ENCODE data around the gene CDC25B. TPM values are rescaled to one million over a fixed set of nuclear protein-coding genes. Genes with fewer than 3 reads are reported as not detected.
A peak's percentile ranks its signal among the peaks of the same experiment; 100 is the strongest.

The CDC25B gene
- total and polyA plus RNA-seq, 2 experiments from 2014 or later, result 15.1 to 21.9 TPM

DNA sequence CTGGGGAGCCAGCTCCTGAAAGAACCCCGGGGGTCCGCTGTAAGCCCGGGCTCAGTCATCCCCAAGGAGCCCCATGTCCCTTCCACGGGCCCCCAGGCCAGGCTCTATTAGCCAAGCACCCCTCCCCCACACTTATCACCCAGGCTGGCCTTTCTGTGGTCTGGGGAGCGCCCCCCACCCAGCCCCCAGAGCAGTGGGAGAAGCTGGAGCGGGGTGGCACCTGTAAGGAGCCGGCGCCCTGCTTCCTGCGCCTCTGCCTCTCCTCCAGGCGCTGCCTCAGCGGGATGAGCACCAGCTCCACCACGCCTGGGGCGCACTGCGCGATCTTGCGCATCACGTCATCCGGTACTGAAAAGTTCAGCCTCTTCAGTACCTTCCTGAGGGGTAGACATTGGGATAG lies 17.1 kb upstream of the CDC25B start:
- H3K4me2 ChIP-seq, result no peak overlapping the region
- H2AFZ ChIP-seq, result no peak overlapping the region
- 85% methylated on average over 18 of the region's 18 CpGs for WGBS (ENCODE audit: low lambda C conversion rate, missing lambda C conversion rate)
- no peaks in the 10 kb centered on the region for H4K20me1 ChIP-seq (ENCODE audit: insufficient read depth, poor library complexity, severe bottlenecking)
- no peaks in the 10 kb centered on the region for H3K36me3 ChIP-seq (replicated peaks; ENCODE audit: insufficient read depth, low read depth)
- peaks cover 8% of the 10 kb centered on the region for H3K79me2 ChIP-seq
- no peak overlapping the region for H3K27ac ChIP-seq
- H3K9me2 ChIP-seq (replicated peaks; ENCODE audit: insufficient read depth), result no peaks in the 10 kb centered on the region
- H3K27me3 ChIP-seq, result peaks cover 12% of the 10 kb centered on the region
- no peak for DNase-seq (ENCODE audit: low spot score)
- H3K4me1 ChIP-seq (ENCODE audit: insufficient read depth), result peaks cover 30% of the 10 kb centered on the region
- no peak overlapping the region for H3K4me3 ChIP-seq
- H3K9me3 ChIP-seq (ENCODE audit: low read depth), result no peaks in the 10 kb centered on the region
- TF ChIP-seq EZH2phosphoT487 (IDR thresholded peaks at IDR 0.05; ENCODE audit: low read depth, severe bottlenecking, unreplicated experiment), result no peak
- TF ChIP-seq, protein P1, sequence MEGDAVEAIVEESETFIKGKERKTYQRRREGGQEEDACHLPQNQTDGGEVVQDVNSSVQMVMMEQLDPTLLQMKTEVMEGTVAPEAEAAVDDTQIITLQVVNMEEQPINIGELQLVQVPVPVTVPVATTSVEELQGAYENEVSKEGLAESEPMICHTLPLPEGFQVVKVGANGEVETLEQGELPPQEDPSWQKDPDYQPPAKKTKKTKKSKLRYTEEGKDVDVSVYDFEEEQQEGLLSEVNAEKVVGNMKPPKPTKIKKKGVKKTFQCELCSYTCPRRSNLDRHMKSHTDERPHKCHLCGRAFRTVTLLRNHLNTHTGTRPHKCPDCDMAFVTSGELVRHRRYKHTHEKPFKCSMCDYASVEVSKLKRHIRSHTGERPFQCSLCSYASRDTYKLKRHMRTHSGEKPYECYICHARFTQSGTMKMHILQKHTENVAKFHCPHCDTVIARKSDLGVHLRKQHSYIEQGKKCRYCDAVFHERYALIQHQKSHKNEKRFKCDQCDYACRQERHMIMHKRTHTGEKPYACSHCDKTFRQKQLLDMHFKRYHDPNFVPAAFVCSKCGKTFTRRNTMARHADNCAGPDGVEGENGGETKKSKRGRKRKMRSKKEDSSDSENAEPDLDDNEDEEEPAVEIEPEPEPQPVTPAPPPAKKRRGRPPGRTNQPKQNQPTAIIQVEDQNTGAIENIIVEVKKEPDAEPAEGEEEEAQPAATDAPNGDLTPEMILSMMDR (IDR thresholded peaks at IDR 0.05; ENCODE audit: poor library complexity), result no peak
- TF ChIP-seq EZH2 (IDR thresholded peaks at IDR 0.05; ENCODE audit: borderline replicate concordance), result no peak

DNA sequence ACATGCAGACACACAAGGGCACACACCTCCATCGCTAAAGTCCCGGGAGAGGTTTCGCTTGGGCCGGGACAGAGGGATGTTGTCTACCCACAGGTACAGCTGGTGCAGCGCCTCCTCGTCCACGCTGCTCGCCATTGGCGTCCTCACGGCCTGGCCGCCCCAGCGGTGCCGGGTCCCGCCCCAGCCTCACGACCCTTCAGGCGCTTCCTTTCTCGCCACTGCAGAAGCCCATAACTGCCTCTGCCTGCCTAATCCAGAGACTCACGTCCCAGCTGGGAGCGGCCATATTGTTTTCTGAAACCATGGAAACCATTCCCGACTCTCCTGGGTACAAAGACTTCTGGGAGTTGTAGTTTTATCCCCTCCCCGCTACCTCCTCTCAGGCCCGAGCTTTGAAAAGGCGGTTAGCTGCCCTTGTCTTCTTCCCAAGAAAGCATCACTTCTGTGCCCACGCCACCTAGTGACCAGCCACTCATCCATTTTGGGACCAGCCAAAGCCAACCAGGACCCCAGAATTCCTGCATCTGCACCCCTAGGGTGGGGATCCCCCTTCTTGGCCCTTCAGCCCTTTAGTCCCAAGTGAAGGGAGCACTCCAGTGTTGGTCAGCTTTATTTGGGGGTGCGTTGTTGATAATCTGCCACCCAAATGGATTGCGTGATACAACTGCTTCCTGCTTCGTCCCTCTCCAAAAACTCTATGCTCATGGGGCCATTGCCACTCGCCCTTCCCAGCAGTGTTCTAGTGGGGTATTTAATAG lies 14.8 kb upstream of the CDC25B start, which contains the start of gene SPEF1:
TSS of gene SPEF1 (minus strand) at position 296 of the 758 bp plus-strand sequence. CDS start at position 135, 161 bp downstream.
- no peaks in the 10 kb centered on the region for H3K9me3 ChIP-seq (ENCODE audit: low read depth)
- H3K4me1 ChIP-seq (ENCODE audit: insufficient read depth), result peaks cover 48% of the 10 kb centered on the region
- TF ChIP-seq, protein P1 (IDR thresholded peaks at IDR 0.05; ENCODE audit: poor library complexity), result peak; percentile 40
- TF ChIP-seq EZH2phosphoT487 (IDR thresholded peaks at IDR 0.05; ENCODE audit: low read depth, severe bottlenecking, unreplicated experiment), result no peak
- no peak for TF ChIP-seq EZH2 (IDR thresholded peaks at IDR 0.05; ENCODE audit: borderline replicate concordance)
- peak; percentile 93 for DNase-seq (ENCODE audit: low spot score)
- H3K79me2 ChIP-seq, result peaks cover 30% of the 10 kb centered on the region
- H4K20me1 ChIP-seq (ENCODE audit: insufficient read depth, poor library complexity, severe bottlenecking), result peaks cover 18% of the 10 kb centered on the region
- H3K27me3 ChIP-seq, result peaks cover 12% of the 10 kb centered on the region
- 18% methylated on average over 28 of the region's 28 CpGs for WGBS (ENCODE audit: low lambda C conversion rate, missing lambda C conversion rate)
- no peak within 1 kb of the TSS for H2AFZ ChIP-seq
- H3K9me2 ChIP-seq (replicated peaks; ENCODE audit: insufficient read depth), result no peaks in the 10 kb centered on the region
- no peaks in the 10 kb centered on the region for H3K36me3 ChIP-seq (replicated peaks; ENCODE audit: insufficient read depth, low read depth)
- H3K27ac ChIP-seq, result peak within 1 kb of the TSS; percentile 55
- H3K4me3 ChIP-seq, result no peak within 1 kb of the TSS
- peak within 1 kb of the TSS; percentile 88 for H3K4me2 ChIP-seq

DNA sequence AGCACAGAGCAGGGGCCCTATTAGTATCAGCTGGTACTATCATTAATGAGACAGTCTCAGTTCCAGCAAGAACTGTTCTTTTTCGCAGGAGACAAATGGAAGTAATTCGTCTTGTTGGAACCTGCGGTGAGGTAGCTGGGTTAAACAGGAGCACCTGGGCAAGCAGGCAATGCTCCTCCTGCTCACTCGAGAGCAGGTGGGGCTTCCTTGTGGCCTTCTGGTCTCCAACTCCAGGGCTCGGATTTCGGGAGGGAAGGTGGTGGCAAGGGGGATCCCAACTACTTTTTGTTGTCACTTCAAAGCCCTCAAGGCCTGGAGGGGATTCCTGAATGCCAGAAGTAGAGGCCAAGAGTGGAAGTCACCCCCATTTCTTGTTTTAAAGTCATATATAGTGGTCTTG lies 13.5 kb upstream of the CDC25B start:
- peaks cover 30% of the 10 kb centered on the region for H3K79me2 ChIP-seq
- H3K36me3 ChIP-seq (replicated peaks; ENCODE audit: insufficient read depth, low read depth), result no peaks in the 10 kb centered on the region
- peak overlapping the region; percentile 55 for H3K27ac ChIP-seq
- TF ChIP-seq, protein P1 (IDR thresholded peaks at IDR 0.05; ENCODE audit: poor library complexity), result no peak
- TF ChIP-seq EZH2phosphoT487 (IDR thresholded peaks at IDR 0.05; ENCODE audit: low read depth, severe bottlenecking, unreplicated experiment), result no peak
- H3K9me2 ChIP-seq (replicated peaks; ENCODE audit: insufficient read depth), result no peaks in the 10 kb centered on the region
- no peak overlapping the region for H3K4me3 ChIP-seq
- H2AFZ ChIP-seq, result no peak overlapping the region
- H4K20me1 ChIP-seq (ENCODE audit: insufficient read depth, poor library complexity, severe bottlenecking), result peaks cover 18% of the 10 kb centered on the region
- no peak for DNase-seq (ENCODE audit: low spot score)
- H3K4me1 ChIP-seq (ENCODE audit: insufficient read depth), result peaks cover 44% of the 10 kb centered on the region
- H3K9me3 ChIP-seq (ENCODE audit: low read depth), result no peaks in the 10 kb centered on the region
- WGBS (ENCODE audit: low lambda C conversion rate, missing lambda C conversion rate), result 88% methylated on average over 6 of the region's 6 CpGs
- peak overlapping the region; percentile 32 for H3K4me2 ChIP-seq
- peaks cover 12% of the 10 kb centered on the region for H3K27me3 ChIP-seq
